Measurements from ENCODE around the gene GHRL.

DNA sequence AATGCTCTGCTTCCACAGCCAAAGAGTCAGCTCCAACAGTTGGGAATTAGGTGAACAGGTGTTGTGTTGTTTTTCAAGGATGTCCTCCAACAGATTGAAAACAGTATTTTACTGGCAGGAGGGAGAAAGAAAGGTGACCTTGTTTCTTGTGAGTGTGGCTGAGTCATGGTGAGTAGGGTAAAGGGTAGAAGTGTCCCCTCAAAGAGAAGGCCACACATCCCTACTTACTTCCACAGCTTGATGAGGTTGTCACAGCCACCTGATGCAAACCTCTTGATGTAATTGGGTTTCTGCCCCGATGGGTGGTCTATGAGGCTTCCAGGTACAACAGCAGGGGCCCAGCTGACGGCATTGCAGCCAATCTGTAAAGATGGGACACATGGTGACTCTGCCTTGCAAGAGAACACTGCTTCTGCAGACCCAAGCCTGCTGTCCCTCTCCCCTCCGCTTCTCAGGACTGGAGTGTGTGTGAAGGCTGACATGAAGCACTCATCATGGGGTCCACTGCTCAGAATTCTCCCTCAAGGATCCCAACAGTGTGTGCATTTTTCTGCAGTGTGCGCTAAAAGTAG lies 12.7 kb upstream of the GHRL start:
- TF ChIP-seq, protein P1, sequence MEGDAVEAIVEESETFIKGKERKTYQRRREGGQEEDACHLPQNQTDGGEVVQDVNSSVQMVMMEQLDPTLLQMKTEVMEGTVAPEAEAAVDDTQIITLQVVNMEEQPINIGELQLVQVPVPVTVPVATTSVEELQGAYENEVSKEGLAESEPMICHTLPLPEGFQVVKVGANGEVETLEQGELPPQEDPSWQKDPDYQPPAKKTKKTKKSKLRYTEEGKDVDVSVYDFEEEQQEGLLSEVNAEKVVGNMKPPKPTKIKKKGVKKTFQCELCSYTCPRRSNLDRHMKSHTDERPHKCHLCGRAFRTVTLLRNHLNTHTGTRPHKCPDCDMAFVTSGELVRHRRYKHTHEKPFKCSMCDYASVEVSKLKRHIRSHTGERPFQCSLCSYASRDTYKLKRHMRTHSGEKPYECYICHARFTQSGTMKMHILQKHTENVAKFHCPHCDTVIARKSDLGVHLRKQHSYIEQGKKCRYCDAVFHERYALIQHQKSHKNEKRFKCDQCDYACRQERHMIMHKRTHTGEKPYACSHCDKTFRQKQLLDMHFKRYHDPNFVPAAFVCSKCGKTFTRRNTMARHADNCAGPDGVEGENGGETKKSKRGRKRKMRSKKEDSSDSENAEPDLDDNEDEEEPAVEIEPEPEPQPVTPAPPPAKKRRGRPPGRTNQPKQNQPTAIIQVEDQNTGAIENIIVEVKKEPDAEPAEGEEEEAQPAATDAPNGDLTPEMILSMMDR (IDR thresholded peaks at IDR 0.05; ENCODE audit: low read depth, low read length): no peak
- no peak for TF ChIP-seq POLR2A (IDR thresholded peaks at IDR 0.05; ENCODE audit: extremely low read depth, insufficient read length)
- no peak for TF ChIP-seq MYC (IDR thresholded peaks at IDR 0.05; ENCODE audit: low read depth, low read length)

All from NB4 (cell line).